Measurements from ENCODE around the gene HPCAL1.

DNA sequence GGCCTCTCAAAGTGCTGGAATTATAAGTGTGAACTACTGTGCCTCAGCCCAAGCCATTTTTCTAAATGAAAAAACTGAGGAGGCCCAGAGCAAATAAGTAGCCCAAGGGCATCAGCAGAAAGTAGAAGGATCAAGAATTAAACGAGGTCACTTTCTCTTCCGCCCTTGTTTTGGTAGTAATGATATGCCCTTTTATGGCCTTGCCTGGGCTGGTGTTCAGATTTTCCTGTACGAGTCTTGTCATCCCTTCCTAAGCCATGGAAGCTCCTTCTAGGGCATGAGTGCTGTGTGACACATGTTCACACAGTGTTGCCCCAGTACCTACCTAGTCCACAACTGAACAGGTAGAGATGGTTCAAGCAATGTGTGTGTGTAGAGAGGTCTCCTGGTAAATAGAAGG lies 6.6 kb downstream of the HPCAL1 start:
- TF ChIP-seq CTCF (IDR thresholded peaks at IDR 0.05) (no peak), POLR2A (IDR thresholded peaks at IDR 0.05) (no peak)

Data from right lobe of liver (tissue), 4 donors.